Dermis blood vessel endothelial cell (primary cell): ENCODE results near the gene NLGN2. TPM values are rescaled to one million over a fixed set of nuclear protein-coding genes. Genes with fewer than 3 reads are reported as not detected.
A peak's percentile ranks its signal among the peaks of the same experiment; 100 is the strongest.

Source experiments
- DNase-seq: peaks from one replicate; pipeline ENCODE4 v3.0.0; 2010
- total RNA-seq: library from RNA; depleted of rRNA; stranded (reverse); fragments of >200 nt; gene quantifications from 2 replicates; pipeline ENCODE4 v1.2.3, GENCODE V29; 2014

The NLGN2 gene
- total RNA-seq, 1 donor from 2014 or later, result 2.7 TPM

DNA sequence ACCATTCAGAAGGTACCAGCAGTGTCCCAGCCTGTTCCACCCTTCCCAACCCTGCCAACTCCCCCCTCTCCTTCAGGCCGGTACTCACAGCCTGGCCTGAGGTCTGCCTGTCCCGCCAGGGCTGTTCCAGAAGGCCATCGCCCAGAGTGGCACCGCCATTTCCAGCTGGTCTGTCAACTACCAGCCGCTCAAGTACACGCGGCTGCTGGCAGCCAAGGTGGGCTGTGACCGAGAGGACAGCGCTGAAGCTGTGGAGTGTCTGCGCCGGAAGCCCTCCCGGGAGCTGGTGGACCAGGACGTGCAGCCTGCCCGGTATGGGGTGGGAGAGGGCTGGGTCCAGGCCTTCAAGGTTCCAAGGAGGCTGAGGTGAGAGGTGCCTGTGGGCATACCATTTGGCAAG lies 7.2 kb downstream of the NLGN2 start:
- no peak for DNase-seq

DNA sequence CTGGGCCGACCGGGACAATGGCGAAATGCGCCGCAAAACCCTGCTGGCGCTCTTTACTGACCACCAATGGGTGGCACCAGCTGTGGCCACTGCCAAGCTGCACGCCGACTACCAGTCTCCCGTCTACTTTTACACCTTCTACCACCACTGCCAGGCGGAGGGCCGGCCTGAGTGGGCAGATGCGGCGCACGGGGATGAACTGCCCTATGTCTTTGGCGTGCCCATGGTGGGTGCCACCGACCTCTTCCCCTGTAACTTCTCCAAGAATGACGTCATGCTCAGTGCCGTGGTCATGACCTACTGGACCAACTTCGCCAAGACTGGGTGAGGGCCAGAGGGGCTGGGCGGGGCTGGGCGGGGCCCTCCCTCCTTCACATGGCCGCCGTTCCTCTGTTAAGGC lies 8.1 kb downstream of the NLGN2 start:
- DNase-seq, result no peak

DNA sequence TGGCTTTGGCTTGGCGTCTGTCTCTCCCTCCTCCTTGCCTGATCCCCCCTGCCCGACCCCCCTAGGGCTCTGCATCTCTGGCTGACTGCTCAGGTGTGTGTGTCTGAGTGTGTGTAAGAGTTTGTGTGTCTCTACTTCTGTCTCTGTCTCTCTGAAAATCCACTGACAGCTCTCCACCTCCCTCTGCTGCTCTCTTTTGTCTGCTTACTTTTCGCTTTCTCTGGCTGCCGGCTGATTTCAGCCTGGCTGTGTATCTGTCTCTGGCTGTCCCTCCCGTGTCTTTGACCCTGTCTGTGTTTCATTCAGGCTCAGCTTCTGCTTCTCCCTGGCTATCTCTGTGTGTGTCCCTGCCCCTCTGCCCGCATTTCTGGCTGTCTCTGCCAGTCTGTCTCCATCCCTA lies 8.7 kb downstream of the NLGN2 start:
- no peak for DNase-seq

DNA sequence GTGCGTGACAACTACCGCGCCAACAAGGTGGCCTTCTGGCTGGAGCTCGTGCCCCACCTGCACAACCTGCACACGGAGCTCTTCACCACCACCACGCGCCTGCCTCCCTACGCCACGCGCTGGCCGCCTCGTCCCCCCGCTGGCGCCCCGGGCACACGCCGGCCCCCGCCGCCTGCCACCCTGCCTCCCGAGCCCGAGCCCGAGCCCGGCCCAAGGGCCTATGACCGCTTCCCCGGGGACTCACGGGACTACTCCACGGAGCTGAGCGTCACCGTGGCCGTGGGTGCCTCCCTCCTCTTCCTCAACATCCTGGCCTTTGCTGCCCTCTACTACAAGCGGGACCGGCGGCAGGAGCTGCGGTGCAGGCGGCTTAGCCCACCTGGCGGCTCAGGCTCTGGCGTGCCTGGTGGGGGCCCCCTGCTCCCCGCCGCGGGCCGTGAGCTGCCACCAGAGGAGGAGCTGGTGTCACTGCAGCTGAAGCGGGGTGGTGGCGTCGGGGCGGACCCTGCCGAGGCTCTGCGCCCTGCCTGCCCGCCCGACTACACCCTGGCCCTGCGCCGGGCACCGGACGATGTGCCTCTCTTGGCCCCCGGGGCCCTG lies 9.5 kb downstream of the NLGN2 start:
- DNase-seq, result no peak

DNA sequence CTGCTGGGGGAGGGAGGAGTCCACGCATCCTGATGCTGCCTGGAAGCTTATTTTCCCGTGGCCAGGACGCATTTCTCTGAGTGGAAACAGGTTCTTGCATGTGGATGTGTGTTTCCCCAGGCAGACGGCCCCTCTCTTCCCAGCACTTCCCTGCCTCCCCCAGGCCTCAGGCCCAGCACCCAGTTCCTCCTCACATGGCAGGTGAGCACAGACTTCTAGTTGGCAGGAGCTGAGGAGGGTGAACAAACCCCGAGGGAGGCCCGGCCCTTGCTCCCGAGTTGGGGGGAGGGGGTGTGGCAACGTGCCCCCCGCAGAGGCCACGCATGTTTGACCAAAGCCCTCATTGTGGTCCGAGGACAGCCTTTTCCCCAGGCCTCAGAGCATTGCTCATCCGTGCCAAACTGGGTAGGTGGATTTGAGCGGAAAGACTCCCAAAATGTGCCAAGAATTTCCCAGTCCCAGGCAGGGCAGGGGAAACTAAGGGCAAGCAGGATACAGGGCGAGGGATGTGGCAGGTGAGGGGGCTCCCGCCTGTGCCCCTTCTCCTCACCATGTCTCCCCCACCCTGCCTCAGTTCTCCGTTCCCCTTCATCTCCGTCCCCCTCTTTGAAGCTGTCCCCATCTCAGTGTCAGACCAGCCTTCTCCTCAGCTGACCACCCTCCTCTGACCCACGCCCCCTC lies 11.0 kb downstream of the NLGN2 start:
- DNase-seq, result no peak

DNA sequence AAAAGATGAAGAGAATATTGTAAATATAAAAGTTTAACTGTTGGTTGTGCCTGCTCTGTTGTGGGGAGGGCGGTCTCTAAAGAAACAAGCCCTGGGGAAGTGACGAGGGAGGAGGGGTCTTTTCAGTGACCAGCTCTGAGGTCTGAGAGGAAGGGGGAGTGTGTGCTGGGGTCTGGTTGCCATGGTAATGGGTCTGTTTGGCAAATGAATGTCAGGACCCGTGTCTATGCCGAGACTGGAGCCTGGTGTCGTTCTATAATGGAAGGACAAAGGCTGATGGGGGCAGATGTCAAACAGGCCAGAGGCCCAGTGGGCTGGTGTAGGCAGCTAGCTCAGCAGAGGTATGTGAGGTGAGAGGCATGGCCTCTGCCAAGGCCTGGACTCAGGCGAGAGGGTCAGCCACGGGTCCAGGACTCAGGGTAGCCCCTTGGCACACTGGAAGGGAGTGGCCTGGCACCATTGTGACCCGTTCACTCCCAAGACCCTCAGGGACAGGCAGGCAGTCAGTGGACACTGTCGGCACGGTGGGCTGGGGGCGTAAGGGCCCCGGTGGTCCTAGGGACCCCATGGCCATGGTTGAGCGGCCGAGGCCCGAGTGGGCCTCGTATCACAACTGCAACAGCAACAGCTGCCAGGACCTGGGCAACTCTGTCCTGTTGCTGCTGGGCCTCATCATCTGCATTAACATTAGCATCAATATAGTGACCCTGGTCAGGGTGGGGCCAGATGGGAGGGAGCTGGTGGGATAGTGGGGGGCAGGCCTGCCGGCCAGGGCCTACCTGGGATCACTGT lies 12.4 kb downstream of the NLGN2 start, which contains the start of gene SPEM1:
TSS of gene SPEM1 (plus strand) at position 506 of the 792 bp plus-strand sequence. CDS start at position 567, 61 bp downstream.
- DNase-seq, result no peak

DNA sequence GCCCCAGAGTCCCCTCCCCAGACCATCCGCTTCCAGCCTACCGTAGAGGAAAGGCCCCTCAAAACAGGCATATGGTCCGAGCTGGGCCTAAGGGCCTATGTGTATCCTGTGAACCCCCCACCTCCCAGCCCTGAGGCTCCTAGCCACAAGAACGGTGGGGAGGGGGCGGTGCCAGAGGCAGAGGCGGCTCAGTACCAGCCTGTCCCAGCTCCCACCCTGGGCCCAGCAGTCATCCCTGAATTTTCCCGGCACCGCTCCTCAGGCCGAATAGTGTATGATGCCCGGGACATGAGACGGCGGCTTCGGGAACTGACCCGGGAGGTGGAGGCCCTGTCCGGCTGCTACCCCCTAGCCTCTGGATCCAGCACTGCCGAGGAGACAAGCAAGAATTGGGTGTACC lies 13.5 kb downstream of the NLGN2 start:
- no peak for DNase-seq

DNA sequence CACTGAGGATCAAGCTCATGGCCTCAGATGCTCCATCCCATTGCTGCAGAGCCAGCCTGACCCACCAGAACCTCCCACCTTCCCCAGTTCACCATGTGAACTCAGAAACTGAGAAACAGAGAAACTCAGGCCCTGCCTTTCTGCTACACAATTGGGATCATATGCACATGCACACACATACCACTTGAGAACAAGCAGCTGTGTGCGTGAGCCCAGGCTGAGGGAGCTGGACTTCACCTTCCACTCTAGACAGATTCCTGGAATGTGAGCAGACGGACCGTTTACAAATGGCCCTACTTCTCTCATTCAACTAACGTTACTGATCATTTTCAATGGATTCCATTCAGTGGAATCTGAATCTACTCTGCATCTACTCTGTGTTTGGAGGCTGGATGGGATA lies 16.0 kb downstream of the NLGN2 start:
- no peak for DNase-seq

DNA sequence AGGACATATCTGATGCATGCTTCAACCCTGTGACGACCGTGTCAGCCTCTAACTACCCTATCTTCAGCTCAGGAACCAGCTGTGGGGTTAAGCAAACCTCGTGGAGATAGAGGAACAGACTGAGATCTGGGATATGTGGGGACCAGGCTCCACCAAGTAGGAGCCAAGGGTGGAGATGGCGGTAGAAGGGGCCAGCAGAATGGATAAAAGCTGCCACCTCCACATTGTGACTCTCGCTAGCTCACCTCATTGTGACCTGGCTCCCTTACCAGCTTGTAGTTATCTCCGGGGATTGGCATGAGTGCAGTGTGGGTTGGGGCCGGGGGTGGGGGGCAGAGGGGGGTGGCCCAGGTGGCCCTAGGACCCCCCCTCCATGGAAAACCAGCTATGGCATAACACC lies 17.7 kb downstream of the NLGN2 start, which contains the start of gene SPEM2:
TSS of gene SPEM2 (plus strand) at position 301 of the 400 bp plus-strand sequence. CDS start at position 374, 73 bp downstream.
- DNase-seq, result no peak

DNA sequence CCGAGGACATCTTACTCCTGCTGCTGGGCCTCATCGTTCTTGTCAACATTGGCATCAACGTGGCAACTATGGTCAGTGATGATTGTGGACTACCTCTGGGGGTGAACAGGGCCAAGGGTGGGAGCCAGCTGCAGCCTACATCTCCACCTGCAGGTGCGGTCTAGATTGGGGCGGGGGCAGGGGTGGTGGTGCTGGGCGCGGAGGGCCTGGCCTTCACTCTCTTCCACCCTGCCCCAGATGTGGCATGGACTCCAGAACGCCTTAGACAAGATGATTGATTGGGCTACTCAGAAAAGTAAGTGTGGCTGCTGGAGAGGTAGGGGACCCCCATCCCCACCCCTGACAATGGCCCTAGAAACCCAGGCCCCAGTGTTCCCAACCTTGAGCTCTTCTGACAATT lies 18.1 kb downstream of the NLGN2 start:
- no peak for DNase-seq

DNA sequence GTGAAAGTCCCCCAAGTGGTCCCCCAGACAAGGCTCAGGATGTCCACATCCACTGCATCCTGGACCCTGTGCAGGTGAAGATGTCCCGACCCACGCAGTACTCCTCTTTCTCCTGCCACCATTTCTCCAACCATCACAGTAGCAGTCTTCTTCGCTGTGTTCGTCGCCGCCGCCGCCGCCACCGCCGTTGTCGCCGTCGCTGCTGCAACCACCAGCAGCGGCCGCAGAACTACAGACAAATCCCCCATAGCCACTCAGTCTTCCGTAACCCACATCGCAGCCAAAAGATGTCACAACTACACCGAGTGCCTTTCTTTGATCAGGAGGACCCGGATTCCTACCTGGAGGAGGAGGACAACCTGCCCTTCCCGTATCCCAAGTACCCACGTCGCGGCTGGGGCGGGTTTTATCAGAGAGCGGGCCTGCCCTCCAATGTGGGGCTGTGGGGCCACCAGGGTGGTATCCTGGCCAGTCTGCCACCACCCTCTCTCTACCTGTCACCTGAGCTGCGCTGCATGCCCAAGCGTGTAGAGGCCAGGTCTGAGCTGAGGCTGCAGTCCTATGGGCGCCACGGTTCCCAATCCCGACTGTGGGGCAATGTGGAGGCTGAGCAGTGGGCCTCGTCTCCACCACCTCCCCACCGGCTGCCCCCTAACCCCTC lies 18.7 kb downstream of the NLGN2 start:
- DNase-seq, result no peak

DNA sequence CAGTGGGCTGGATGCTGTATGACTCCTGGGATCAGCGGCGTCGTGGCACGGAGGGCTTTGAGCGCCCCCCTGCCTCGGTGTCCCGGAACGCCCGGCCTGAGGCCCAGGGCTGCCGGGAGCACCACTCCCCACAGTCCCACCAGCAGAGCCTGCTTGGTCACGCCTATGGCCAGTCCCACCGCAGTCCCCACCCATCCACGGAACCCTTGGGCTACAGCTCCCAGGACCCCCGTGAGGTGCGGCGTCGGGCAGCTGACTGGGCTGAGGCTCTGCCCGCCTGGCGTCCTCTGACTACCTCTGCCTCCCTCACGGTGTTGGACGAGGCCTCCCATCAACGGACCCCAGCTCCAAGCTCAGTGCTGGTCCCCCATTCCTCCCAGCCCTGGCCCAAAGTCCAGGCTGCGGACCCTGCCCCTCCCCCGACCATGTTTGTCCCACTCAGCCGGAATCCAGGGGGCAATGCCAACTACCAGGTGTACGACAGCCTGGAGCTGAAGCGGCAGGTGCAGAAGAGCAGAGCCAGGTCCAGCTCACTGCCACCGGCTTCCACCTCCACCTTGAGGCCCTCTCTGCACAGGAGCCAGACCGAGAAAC lies 19.3 kb downstream of the NLGN2 start:
- no peak for DNase-seq

DNA sequence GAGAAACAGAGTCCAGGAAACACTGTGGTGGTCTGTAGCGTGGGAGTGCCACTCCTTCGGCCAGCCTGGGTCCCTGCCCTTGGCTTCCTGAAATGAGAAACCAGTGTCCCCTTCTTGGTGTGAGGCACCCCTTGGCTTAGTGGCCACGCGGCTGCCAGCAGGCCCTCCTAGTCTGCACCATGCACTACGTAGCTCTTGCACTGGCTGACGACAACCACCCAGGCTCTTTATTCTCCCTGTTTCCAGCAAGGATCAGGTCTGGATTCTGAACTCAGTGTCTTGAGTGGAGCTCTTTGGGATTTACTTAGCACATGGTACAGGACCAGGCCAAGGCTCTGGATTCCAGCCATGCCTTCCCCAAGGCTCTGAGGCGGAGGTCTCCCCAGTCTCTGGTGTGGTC lies 19.9 kb downstream of the NLGN2 start:
- DNase-seq, result no peak

DNA sequence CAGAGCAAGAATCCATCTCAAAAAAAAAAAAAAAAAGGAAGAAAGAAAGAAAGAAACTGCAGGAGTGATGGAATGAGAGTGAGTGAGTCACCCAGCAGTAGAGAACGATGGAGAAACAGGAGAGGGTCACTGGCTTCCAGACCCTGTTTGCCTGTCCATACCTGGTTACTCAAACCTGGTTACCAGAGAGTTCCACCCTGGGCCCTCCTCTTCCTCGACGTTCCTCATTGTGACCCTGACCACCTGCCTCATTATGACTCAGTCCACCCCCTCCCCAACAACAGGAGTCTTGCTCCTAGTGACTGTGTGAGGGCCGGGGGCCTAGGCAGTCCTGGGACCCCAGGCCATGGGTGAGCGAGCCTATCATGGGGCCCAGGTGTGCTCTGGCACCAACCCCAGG lies 20.9 kb downstream of the NLGN2 start, which contains the start of gene SPEM3:
TSS of gene SPEM3 (plus strand) at position 301 of the 400 bp plus-strand sequence. CDS start at position 347, 46 bp downstream.
- no peak for DNase-seq

DNA sequence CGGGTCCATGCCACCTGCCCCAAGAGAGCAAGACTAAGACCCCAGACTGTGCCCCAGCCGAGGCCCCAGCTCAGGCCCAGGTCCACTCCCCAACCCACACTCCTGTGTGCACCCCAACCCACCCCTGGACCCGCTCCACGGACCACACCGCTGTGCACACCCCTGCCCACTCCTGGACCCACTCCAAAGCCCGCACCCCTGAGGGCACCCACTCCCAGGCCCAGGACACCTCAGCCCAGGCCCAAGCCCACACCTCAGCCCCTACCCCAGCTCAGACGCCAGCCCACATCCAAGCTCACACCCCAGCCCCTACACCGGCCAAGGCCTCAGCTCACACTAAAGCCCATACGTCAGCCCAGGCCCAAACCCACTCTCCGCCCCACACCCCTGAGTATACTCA lies 22.1 kb downstream of the NLGN2 start:
- DNase-seq, result no peak

DNA sequence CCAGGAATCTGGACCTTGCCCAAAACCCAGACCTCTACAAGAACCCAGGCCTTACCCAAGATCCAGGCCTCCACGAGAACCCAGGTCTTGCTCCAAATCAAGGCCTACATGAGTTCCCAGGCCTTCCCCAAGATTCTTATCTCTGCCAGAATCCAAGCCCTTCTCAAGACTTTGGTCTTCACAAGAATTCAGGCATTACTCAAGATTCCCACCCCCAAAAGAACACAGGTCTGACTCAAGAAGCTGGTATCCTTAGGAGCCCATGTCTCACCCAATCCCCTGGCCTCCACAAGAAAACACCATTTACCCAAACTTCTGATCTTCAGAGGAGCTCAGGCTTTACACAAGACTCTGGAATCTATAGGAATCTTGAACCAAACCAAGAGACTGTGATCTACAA lies 23.6 kb downstream of the NLGN2 start:
- DNase-seq, result no peak

DNA sequence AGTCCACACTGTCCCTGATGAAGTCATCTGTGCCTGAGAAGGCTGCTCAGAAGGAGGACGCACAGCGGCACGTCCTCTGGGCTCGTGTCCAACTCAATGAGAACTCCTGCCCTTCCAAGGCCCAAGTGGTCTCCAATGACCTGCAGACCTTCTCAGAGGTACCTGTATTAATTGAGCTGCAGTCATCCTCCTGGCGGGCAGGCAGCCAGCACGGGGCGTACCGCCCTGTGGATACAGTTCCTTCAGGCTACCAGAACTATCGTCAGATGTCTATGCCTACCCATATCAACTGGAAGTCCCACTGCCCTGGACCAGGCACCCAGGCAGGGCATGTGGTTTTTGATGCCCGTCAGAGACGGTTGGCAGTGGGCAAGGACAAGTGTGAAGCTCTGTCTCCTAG lies 24.7 kb downstream of the NLGN2 start:
- no peak for DNase-seq

DNA sequence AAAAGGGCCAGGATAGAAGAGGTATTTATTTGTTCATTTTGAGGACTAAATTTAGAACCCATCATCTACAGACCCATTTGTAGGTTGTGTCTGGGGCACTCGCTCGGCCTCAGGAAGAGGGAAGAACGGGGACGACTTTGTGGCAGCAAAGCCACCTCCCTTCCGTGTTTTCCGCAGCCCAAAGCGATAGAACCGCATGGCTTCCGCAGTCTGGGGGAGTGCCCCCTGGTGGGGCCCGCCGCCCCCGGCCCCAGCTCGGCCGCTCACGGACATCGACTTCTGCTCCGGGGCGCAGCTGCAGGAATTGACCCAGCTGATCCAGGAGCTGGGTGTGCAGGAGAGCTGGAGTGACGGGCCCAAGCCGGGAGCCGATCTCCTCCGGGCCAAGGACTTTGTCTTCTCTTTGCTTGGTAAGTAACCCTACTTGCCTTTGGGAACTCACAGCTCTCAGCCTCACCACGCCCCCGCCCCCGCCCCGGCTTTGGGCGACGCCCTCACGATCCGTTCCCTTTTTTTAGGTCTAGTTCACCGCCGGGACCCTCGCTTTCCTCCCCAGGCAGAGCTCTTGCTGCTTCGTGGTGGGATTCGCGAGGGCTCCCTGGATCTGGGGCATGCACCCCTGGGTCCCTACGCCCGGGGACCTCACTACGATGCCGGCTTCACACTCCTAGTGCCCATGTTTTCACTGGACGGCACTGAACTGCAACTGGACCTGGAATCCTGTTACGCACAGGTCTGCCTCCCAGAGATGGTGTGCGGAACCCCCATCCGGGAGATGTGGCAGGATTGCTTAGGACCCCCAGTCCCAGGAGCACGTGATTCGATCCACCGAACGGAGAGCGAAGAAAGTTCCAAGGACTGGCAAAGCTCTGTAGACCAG lies 28.3 kb downstream of the NLGN2 start:
- DNase-seq, result peak; percentile 51

DNA sequence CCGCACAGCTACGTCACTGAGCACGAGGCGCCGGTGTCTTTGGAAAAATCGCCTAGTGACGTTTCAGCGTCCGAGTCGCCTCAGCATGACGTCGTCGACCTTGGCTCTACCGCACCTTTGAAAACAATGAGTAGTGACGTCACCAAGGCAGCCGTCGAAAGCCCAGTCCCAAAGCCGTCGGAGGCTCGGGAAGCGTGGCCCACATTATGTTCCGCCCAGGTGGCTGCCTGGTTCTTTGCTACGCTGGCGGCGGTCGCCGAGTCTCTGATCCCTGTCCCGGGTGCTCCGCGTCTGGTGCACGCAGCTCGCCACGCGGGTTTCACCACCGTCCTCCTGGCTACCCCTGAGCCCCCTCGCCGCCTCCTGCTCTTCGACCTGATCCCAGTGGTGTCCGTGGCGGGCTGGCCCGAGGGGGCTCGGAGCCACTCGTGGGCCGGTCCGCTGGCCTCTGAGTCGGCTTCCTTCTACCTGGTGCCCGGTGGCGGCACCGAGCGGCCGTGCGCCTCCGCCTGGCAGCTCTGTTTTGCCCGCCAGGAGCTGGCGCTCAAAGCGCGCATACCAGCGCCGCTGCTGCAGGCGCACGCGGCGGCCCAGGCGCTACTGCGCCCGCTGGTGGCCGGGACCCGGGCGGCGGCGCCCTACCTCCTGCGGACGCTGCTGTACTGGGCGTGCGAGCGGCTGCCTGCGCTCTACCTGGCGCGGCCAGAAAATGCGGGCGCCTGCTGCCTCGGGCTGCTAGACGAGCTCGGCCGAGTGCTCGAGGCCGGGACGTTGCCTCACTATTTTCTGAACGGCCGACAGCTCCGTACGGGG lies 29.1 kb downstream of the NLGN2 start:
- peak; percentile 90 for DNase-seq

DNA sequence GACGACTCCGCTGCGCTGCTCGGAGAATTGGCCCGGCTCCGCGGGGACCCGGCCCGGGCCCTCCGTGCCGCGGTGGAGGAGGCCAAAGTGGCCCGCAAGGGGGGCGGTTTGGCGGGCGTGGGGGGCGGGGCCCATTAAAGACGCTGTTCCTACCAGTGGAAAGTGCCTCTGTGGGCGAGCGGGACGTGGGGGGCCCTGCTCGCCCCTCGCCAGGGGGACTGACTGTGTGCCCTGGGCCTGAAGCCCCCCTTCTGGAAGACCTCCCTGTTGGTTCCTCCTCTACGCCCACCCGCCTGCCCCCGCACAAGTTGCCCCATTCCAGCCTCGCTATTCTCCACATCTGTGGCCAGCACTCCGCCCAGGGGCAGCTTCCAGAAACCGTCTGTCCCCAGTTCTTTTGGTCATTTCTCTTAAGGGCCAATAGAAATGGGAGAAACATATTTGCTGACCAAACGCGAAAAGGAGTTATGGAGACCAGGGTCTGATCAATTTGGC lies 29.8 kb downstream of the NLGN2 start:
- no peak for DNase-seq
